Mucosa of rectum (tissue), 2 donors: Measurements from ENCODE around the gene MEG3.

Experiments
- H3K27ac ChIP-seq, 2 donors: one replicate each; pipeline ENCODE4 v1.7.0; 2013; ENCODE audit warnings: inconsistent platforms in 2 of 2, low read depth in 2 of 2, low read length in 2 of 2
- H3K27me3 ChIP-seq, 2 donors: one replicate each; pipeline ENCODE4 v1.7.0; 2013; ENCODE audit warnings: low read length in 2 of 2; ENCODE audit not compliant: control insufficient read depth in 2 of 2, insufficient read depth in 2 of 2
- H3K36me3 ChIP-seq, 2 donors: one replicate each; pipeline ENCODE4 v1.7.0; 2013; ENCODE audit warnings: low read length in 2 of 2; ENCODE audit not compliant: control insufficient read depth in 2 of 2, insufficient read depth in 2 of 2
- H3K4me1 ChIP-seq, 2 donors: one replicate each; pipeline ENCODE4 v1.7.0; 2013; ENCODE audit warnings: low read length in 2 of 2, mild to moderate bottlenecking in 1 of 2; ENCODE audit not compliant: control insufficient read depth in 2 of 2, insufficient read depth in 2 of 2
- H3K4me3 ChIP-seq, 2 donors: one replicate each; pipeline ENCODE4 v1.7.0; 2013; ENCODE audit warnings: low read length in 2 of 2
- H3K9ac ChIP-seq, 2 donors: one replicate each; pipeline ENCODE4 v1.7.0; 2013; ENCODE audit warnings: low read length in 2 of 2, low read depth in 1 of 2, mild to moderate bottlenecking in 1 of 2
- H3K9me3 ChIP-seq, 2 donors: one replicate each; pipeline ENCODE4 v1.7.0; 2013; ENCODE audit warnings: low read length in 2 of 2; ENCODE audit not compliant: control insufficient read depth in 2 of 2
- donor health status: healthy.
- donor health status: Normal muscosa, but diverticular disease.

The MEG3 gene

DNA sequence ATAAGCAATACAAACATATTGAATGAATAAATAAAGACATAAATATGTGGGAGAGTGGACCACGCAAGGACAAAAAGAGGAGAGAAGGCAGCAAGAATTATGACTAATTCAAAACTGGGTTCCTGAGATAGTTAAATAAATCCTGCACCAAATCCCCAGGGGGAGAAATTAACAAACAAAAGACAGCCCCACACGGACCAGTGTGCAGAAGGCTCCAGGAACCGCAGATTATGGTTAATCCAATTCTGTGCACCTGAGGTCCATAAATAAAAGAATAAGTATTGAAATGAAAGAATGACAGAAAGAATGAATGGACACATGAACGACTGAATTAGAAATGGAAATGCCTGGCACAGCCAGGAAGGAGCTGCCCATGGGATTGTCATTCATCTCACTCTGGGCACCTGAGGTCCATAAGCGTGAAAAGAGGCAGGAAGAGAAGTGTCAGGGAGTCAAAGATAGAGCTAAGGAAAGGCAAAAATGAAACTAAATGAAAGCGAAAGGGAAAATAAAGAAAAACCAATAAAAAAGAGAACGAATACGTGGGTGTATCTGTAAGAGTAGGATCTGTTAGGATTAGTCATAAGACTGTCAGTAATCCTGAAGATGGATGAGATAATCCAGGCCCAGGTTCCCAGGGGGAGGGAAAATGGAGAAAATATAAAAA is 23.3 kb downstream of the MEG3 start:
- H3K36me3 ChIP-seq: no peaks in the 10 kb centered on the region
- H3K9ac ChIP-seq: no peak overlapping the region
- H3K4me3 ChIP-seq: no peak overlapping the region
- H3K9me3 ChIP-seq: no peaks in the 10 kb centered on the region
- H3K27ac ChIP-seq: no peak overlapping the region
- no peaks in the 10 kb centered on the region for H3K27me3 ChIP-seq
- no peaks in the 10 kb centered on the region for H3K4me1 ChIP-seq

DNA sequence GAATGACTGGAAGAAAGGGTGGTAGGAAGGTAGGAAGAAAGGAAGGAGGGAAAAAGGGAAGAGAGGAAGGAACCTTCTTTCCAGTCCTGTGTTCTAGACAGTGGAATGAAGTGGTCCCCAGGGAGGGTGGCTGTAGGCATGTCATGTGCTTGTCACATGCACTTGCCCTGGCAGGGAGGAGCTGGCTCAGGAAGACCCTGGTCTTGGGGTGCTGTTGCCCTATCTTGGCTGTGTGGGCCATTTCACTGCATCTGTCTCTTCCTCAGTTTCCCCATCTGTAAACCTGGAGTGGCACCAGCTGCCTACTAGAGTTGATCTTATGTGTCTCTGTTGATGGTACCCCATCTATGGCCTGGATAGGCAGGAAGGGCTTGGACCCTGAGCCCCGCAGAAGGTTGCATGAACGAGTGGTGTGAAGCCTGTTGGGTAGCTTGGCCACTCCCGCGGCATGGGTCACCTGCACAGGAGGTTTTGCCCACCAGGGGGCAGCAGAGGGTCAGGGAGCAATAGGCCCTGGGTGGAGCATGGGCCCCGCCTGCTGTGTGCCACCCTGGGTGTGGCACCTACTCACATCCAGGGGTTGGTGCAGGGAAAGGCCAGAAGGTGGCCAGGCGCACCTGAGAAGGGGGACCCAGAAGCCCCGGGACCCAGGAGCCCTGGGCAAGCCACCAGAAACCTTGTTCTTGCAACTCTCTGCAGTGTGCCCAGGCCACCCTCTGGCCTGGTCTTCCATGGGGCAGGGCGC is 25.1 kb downstream of the MEG3 start:
- Histone ChIP-seq H3K36me3 (no peaks in the 10 kb centered on the region), H3K27me3 (no peaks in the 10 kb centered on the region), H3K4me3 (no peak overlapping the region), H3K9me3 (no peaks in the 10 kb centered on the region), H3K4me1 (no peaks in the 10 kb centered on the region), H3K27ac (no peak overlapping the region), H3K9ac (no peak overlapping the region)

DNA sequence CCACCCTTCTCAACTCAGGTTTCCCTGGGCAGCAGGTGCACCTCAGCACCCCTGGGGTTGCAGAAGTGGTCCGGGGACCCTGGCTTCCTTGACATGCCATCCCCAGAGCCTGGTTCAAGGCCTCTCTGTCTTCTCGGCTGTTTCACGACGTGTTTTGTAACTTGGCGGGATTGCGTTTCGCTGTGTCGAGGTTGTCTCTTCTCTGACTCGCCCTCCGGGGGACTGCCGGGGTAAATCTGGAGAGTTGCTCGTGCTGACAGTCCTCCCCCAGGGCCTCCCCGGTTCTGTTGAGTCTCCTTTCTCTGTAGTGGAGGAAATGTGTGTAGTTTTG is 25.6 kb downstream of the MEG3 start:
- no peak overlapping the region for H3K27ac ChIP-seq
- H3K9ac ChIP-seq: no peak overlapping the region
- no peak overlapping the region for H3K4me3 ChIP-seq
- H3K4me1 ChIP-seq: no peaks in the 10 kb centered on the region
- H3K36me3 ChIP-seq: no peaks in the 10 kb centered on the region
- H3K27me3 ChIP-seq: no peaks in the 10 kb centered on the region
- no peaks in the 10 kb centered on the region for H3K9me3 ChIP-seq

DNA sequence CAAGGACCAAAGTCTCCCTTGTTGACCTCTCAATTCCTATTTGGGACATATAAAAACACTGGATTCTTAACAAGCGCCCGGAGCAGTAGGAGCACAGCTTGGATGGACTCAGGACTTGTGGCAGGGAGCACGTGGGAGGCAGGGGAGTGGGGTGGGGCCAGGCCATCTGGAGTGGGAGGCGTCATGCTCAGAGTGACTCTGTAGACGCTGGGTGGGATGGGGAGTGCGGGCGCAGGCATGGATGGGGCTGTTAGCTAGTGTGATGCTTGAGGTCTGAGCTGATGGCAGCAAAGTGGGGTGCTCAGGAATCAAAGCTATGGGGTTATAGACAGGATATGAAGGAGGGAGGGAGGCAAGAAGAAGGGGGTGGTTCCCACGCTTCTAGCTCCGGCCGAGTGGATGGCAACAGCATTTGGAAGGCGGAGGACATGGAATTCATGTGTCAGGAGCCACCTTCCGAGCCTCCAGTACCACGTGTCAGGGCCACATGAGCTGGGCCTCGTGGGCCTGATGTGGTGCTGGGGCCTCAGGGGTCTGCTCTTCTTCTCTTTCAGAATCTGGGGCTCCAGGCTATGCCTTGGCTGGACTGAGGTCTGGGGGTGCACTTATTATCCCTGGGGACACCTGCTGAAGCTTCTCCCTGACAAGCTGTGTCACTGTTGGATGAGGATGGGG is 26.2 kb downstream of the MEG3 start:
- no peak overlapping the region for H3K4me3 ChIP-seq
- H3K27ac ChIP-seq: no peak overlapping the region
- H3K4me1 ChIP-seq: no peaks in the 10 kb centered on the region

DNA sequence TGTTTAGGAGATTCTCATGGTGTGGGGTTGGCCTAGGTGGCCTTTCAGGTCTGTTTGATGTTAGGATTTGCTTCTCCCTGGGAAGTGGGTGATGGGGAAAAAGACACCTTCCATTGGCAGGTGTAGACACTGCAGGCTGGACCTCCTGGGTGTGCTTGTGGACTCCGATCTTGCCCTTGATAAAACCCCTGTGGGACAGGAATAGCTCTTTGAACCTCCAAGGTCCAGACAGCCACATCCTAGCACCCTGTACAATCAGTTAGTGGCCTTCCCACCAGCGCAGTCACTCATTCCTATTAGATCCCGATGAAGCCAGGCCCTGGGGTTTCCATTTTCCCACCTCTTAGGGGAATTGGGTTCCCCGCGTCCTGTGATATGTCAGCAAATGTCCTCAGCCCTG is 28.5 kb downstream of the MEG3 start:
- Histone ChIP-seq H3K36me3 (no peaks in the 10 kb centered on the region), H3K9ac (no peak overlapping the region), H3K27ac (no peak overlapping the region), H3K4me1 (no peaks in the 10 kb centered on the region), H3K27me3 (no peaks in the 10 kb centered on the region), H3K9me3 (no peaks in the 10 kb centered on the region), H3K4me3 (no peak overlapping the region)

More for the DNA sequence above, 26.2 kb downstream of the MEG3 start:
- Histone ChIP-seq H3K27me3 (no peaks in the 10 kb centered on the region), H3K36me3 (no peaks in the 10 kb centered on the region), H3K9ac (no peak overlapping the region), H3K9me3 (no peaks in the 10 kb centered on the region)

DNA sequence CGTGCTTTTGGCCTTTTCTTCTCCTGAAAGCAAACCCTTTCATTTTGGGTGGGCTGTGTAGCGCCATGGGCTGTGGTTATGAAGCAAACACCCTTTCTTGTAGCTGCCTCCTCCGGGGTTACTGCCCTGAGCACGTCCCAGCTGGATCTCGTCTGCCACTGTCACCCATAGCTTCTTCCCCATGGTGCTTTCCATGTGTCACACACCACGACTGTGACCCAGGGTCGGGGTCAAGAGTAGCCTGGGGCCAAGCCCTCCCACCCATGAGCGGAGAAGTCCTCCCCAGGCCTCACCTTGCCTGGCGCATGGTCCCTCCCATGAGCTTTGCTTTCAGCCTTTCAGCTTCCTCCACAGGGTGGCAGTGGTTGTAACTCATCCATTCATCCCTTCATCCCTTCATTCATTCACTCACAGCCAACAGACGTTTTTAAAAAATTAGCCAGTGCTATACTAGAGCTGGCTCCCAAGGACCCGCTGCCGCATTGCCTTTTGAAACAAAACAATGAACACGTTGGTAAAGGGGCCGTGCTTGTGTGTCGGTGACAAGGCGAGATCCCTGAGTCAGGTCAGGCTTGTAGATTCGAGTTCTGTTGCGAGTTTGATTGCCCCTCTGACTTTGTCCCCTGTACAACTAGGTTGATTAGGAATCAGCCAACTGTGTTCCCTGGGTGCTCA is 29.5 kb downstream of the MEG3 start:
- H3K4me3 ChIP-seq: no peak overlapping the region
- no peaks in the 10 kb centered on the region for H3K36me3 ChIP-seq
- no peaks in the 10 kb centered on the region for H3K9me3 ChIP-seq
- no peaks in the 10 kb centered on the region for H3K4me1 ChIP-seq
- H3K9ac ChIP-seq: no peak overlapping the region
- no peak overlapping the region for H3K27ac ChIP-seq
- H3K27me3 ChIP-seq: no peaks in the 10 kb centered on the region

DNA sequence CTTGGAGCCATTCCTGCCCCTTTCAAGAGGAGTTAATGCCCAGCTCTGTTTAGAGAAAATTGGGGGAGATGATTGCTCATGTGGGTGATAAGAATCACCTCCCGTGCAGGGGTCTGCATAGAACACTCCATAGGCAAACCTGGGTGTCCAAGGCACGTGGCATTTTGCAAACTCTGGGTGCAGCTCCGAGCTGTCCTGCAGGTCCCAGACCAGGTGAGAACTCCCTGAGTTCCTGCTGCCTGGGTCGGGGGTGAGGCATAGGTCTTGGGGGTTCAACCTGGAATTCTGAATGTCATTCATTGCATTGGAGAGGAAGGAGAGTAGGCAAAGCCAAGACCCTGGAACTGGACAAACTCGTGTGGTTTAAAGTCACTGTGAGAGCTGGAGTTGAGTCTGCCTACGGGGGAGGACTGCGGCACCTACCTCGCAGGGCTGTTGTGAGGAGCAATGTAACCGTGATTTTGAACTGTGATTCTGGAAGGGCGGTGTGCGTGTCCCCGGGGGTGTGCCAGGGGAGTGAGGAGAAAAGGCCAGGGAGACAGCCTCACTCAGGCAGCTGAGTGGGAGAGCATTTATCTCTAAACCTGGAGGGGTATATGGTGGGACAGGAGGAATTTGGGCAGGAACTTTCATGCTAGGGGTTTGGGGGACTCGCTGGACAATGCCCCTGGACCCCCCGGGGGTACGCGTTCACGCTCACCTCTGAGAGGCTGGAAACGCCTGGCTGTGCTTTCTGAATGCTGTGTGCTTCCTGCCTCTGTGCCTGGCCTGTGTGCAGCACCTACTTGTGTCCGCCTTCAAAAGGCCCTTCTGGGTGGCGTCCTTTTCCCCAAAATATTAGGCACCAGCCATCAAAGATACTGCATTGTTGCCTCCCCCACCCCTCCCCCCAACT is 30.4 kb downstream of the MEG3 start:
- Histone ChIP-seq H3K9ac (no peak overlapping the region), H3K4me3 (no peak overlapping the region), H3K4me1 (no peaks in the 10 kb centered on the region), H3K27ac (no peak overlapping the region), H3K27me3 (no peaks in the 10 kb centered on the region), H3K36me3 (no peaks in the 10 kb centered on the region), H3K9me3 (no peaks in the 10 kb centered on the region)

DNA sequence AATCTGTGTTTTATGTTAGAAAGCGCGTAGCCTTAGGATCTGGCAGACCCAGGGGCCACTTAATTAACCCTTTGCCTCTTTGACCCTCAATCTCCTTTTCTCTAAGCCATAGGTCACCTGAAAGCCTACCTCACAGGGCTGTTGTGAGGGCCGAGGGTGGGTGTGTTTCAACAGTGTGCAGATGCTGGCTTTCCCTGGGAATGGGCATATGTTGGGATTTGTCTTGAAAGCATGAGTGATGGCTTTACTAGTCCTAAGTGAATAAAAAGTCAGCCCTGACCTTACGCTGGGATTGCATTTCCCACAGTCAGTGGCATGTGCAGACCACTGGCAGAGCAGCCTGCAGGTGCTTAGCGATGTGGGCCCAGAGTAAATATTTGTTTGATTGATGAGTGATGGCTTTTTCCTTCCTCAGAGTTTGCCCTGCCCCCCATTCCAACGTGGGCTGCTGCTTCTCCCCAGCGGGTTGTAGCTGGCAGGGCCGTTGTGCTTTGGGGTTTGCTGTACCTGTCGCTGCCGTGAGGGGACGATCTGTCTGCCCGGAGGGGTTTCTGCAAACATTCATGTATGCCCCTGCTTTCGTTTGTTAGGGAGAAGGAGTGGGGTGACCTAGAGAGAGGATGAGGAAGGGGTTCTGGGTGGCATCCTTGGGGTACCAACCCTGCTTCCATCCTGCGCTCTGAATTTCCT is 31.5 kb downstream of the MEG3 start:
- no peak overlapping the region for H3K9ac ChIP-seq
- H3K4me1 ChIP-seq: no peaks in the 10 kb centered on the region
- H3K9me3 ChIP-seq: no peaks in the 10 kb centered on the region
- no peaks in the 10 kb centered on the region for H3K36me3 ChIP-seq
- H3K4me3 ChIP-seq: no peak overlapping the region
- no peak overlapping the region for H3K27ac ChIP-seq
- H3K27me3 ChIP-seq: no peaks in the 10 kb centered on the region
